Transverse colon (tissue), 4 donors: ENCODE data around the gene PCDHA3.

Source experiments
- CTCF ChIP-seq, 5 experiments: fragments of 200-600 bp in 3 of 5; fragments of 450-650 bp in 2 of 5; sonication (generic) in 3 of 5; IDR thresholded peaks; 1 replicate in 2 of 5; 2 replicates in 3 of 5; pipeline ENCODE4 v1.5.1; 2016 to 2017; ENCODE audit warnings: antibody characterized with exemption in 5 of 5, inconsistent platforms in 3 of 5, mild to moderate bottlenecking in 2 of 5, moderate library complexity in 1 of 5
- EP300 ChIP-seq: sonication (generic); formaldehyde crosslinking; IDR thresholded peaks from one replicate; pipeline ENCODE4 v1.6.1; 2017; ENCODE audit warnings: antibody characterized with exemption, low read depth
- POLR2A ChIP-seq: fragments of 450-650 bp; IDR thresholded peaks from one replicate; pipeline ENCODE4 v1.6.1; 2016; ENCODE audit warnings: antibody characterized with exemption, mild to moderate bottlenecking, moderate library complexity
- POLR2AphosphoS5 ChIP-seq, 3 donors: sonication (generic); formaldehyde crosslinking; IDR thresholded peaks; one replicate each; pipeline ENCODE4 v1.6.1; 2016; ENCODE audit warnings: antibody characterized with exemption in 3 of 3

GRCh38 chr5:140767444-140767843, 33.4 kb upstream of the PCDHA3 start:
- TF ChIP-seq POLR2A (no peak), EP300 (no peak), CTCF (IDR thresholded peaks at IDR 0.05) (no peak), POLR2AphosphoS5 (IDR thresholded peaks at IDR 0.05) (no peak)
